ENCODE data around the gene CREM. TPM values are rescaled to one million over a fixed set of nuclear protein-coding genes. Genes with fewer than 3 reads are reported as not detected.
"Not testable (repeated sequence)": the region's sequence is repeated elsewhere in the genome, so short reads cannot be mapped to it uniquely, and the experiment has no call there.

Gene CREM
- total and polyA plus RNA-seq, 2 donors: 45.7 to 49.3 TPM

DNA sequence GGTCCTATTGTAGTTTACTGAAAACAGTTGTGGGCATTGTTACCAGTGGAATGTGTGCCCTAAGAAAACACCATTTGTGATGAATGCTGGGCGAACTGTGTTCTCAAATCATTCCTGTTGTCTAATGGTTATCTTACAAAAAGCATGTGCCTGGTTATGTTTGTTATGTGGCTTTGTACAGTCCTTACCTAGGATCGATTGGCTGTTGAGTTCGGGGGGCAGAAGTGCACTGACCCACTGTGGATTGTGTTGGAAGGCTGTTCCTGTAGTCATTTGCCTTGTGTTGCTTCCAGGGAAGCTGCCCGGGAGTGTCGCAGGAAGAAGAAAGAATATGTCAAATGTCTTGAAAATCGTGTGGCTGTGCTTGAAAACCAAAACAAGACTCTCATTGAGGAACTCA lies 84.3 kb downstream of the CREM start:
- no peaks in the 10 kb centered on the region for H3K4me1 ChIP-seq (ENCODE audit: insufficient read depth)
- WGBS: 83% methylated on average over 6 of the region's 6 CpGs
- no peaks in the 10 kb centered on the region for H3K36me3 ChIP-seq (ENCODE audit: insufficient read depth)
- no peak overlapping the region for H3K4me3 ChIP-seq (ENCODE audit: low read depth, low read length)
- no peak overlapping the region for H3K27ac ChIP-seq (ENCODE audit: low read depth)
- no peak for DNase-seq (ENCODE audit: extremely low spot score)

GRCh38 chr10:35211390-35211789 lies 84.7 kb downstream of the CREM start:
- no peak overlapping the region for H3K27ac ChIP-seq (ENCODE audit: low read depth)
- H3K4me3 ChIP-seq (ENCODE audit: low read depth, low read length): no peak overlapping the region
- no peaks in the 10 kb centered on the region for H3K4me1 ChIP-seq (ENCODE audit: insufficient read depth)
- WGBS: 42% methylated on average over 7 of the region's 7 CpGs
- DNase-seq (ENCODE audit: extremely low spot score): no peak
- no peaks in the 10 kb centered on the region for H3K36me3 ChIP-seq (ENCODE audit: insufficient read depth)

DNA sequence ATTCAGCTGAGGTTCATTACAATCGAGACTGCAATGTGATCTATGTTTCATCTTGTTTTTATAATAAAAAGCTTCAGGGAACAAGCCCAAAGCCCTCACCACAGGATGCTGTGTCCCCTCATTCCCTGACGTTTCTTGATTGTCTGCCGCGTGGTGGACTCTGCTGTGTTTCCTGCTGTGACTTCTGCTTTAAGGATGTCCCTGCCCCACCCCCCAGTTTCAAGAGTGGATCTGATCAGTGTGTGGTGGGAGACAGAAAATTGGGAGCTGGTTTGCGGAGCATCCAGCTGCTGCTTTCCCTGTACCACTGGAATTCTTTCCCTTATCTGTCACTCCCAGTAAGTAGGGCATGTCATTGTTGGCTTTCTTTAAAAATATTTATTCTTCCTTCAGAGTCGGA lies 86.2 kb downstream of the CREM start:
- Histone ChIP-seq H3K27ac (ENCODE audit: low read depth) (no peak overlapping the region), H3K4me1 (ENCODE audit: insufficient read depth) (no peaks in the 10 kb centered on the region), H3K36me3 (ENCODE audit: insufficient read depth) (no peaks in the 10 kb centered on the region), H3K4me3 (ENCODE audit: low read depth, low read length) (no peak overlapping the region)
- WGBS: 58% methylated on average over 6 of the region's 6 CpGs
- no peak for DNase-seq (ENCODE audit: extremely low spot score)

DNA sequence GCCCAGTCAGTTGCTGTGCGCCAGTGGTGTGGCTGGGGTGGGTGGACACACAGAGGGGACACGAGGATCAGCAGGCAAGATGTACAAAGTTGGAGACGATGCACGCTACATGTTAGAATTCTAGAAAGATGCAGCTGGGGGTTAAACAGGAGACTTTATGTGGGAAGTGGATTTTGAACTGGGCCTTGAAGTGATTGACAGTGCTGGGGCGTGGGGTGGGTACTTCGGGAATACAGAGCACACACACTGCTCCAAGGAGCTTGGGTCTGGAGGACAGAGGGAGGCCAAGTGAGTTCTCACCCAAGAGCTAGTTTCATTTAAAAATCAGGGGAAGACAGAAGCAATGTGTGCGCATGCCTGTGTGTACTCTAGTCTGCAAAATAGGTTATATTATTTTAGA lies 87.1 kb downstream of the CREM start:
- H3K27ac ChIP-seq (ENCODE audit: low read depth): no peak overlapping the region
- H3K4me3 ChIP-seq (ENCODE audit: low read depth, low read length): no peak overlapping the region
- no peaks in the 10 kb centered on the region for H3K36me3 ChIP-seq (ENCODE audit: insufficient read depth)
- no peak for DNase-seq (ENCODE audit: extremely low spot score)
- 95% methylated on average over 7 of the region's 7 CpGs for WGBS
- no peaks in the 10 kb centered on the region for H3K4me1 ChIP-seq (ENCODE audit: insufficient read depth)

DNA sequence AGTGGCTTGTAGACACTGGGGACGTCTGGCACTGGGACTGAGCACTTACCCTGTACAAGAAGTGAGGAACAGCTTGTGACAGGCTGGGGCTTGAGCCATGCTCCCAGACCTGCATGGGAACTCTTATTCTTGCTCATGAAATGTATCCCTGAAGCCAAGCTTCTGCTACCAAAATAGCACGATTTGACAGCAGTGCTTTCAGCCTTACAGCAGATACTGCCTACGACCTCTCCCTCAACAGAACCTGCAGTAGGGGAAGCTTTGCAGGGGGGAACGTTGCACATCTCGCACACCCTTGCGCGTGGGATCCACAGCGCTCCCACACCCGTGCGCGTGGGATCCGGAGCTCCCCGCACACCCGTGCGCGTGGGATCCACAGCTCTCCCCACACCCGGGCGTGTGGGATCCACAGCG lies 88.0 kb downstream of the CREM start:
- Histone ChIP-seq H3K4me3 (ENCODE audit: low read depth, low read length) (no peak overlapping the region), H3K27ac (ENCODE audit: low read depth) (no peak overlapping the region), H3K4me1 (ENCODE audit: insufficient read depth) (no peaks in the 10 kb centered on the region), H3K36me3 (ENCODE audit: insufficient read depth) (no peaks in the 10 kb centered on the region)
- DNase-seq (ENCODE audit: extremely low spot score): no peak
- 90% methylated on average over 19 of the region's 19 CpGs for WGBS

- H3K36me3 ChIP-seq (ENCODE audit: insufficient read depth): no peaks in the 10 kb centered on the region
- no peaks in the 10 kb centered on the region for H3K4me1 ChIP-seq (ENCODE audit: insufficient read depth)
- H3K27ac ChIP-seq (ENCODE audit: low read depth): no peak overlapping the region
- no peak overlapping the region for H3K4me3 ChIP-seq (ENCODE audit: low read depth, low read length)
- WGBS: 77% methylated on average over 3 of the region's 3 CpGs
- no peak for DNase-seq (ENCODE audit: extremely low spot score)
Measured at GRCh38 chr10:35215107-35215506, 88.5 kb downstream of the CREM start.

GRCh38 chr10:35216303-35216905 lies 89.8 kb downstream of the CREM start:
- DNase-seq (ENCODE audit: extremely low spot score): no peak
- no peaks in the 10 kb centered on the region for H3K36me3 ChIP-seq (ENCODE audit: insufficient read depth)
- 69% methylated on average over 6 of the region's 6 CpGs for WGBS
- H3K27ac ChIP-seq (ENCODE audit: low read depth): no peak overlapping the region
- H3K4me1 ChIP-seq (ENCODE audit: insufficient read depth): no peaks in the 10 kb centered on the region
- no peak overlapping the region for H3K4me3 ChIP-seq (ENCODE audit: low read depth, low read length)

- WGBS: 84% methylated on average over 9 of the region's 9 CpGs
- H3K4me3 ChIP-seq (ENCODE audit: low read depth, low read length); H3K27ac ChIP-seq (ENCODE audit: low read depth); H3K4me1 ChIP-seq (ENCODE audit: insufficient read depth); DNase-seq (ENCODE audit: extremely low spot score); H3K36me3 ChIP-seq (ENCODE audit: insufficient read depth): not testable (repeated sequence)
Measured at GRCh38 chr10:35216956-35217355, 90.3 kb downstream of the CREM start.

- Histone ChIP-seq H3K27ac (ENCODE audit: low read depth) (no peak overlapping the region), H3K4me3 (ENCODE audit: low read depth, low read length) (no peak overlapping the region), H3K36me3 (ENCODE audit: insufficient read depth) (no peaks in the 10 kb centered on the region), H3K4me1 (ENCODE audit: insufficient read depth) (no peaks in the 10 kb centered on the region)
- WGBS: 55% methylated on average over 5 of the region's 5 CpGs
- no peak for DNase-seq (ENCODE audit: extremely low spot score)
Measured at GRCh38 chr10:35217455-35217854, 90.8 kb downstream of the CREM start.

DNA sequence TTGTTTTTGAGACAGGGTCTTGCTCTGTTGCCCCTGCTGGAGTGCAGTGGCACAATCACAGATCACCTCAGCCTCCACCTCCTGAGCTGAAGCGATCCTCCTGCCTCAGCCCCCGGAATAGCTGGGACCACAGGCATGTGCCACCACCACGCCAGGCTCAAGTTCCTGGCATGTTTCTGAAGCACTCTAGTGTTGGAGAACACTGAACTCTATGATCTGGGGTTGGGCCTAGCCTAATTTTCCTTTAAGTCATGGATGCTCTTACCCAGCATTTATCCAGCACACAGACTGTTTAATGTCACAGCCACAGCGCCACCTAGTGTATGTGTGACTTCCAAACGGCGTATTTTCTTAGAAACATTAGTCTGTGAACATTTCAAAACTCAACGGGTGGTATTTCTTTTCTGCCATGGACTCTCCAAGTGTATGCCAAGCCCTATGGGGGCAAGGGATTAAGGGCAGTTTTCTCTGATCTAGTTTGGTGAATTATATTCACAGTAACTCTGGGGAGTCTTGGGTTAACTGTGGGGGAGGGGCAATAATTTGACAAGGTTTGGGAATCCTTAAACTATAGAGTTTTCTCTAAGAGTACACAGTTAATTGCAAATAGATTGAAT lies 91.8 kb downstream of the CREM start:
- Histone ChIP-seq H3K27ac (ENCODE audit: low read depth) (no peak overlapping the region), H3K4me1 (ENCODE audit: insufficient read depth) (no peaks in the 10 kb centered on the region), H3K36me3 (ENCODE audit: insufficient read depth) (no peaks in the 10 kb centered on the region), H3K4me3 (ENCODE audit: low read depth, low read length) (no peak overlapping the region)
- no peak for DNase-seq (ENCODE audit: extremely low spot score)
- WGBS: 39% methylated on average over 7 of the region's 7 CpGs

DNA sequence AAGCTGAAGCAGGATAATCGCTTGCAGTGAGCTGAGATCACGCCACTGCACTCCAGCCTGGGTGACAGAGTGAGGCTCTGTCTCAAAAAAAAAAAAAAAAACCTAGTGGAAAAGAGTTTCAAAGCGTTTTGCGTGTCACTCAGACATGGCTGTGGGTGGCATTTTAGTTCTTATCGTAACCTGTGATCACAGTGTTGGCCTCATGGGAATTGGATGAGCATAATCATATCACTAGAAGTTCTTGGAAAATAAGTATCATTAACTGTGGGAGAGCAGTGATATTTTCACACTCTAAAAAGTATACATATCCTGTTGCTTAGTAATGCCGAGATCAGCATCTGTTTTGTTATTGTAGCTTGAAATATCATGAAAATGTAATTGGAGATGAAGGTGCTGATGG lies 92.6 kb downstream of the CREM start:
- Histone ChIP-seq H3K4me3 (ENCODE audit: low read depth, low read length) (no peak overlapping the region), H3K27ac (ENCODE audit: low read depth) (no peak overlapping the region), H3K36me3 (ENCODE audit: insufficient read depth) (no peaks in the 10 kb centered on the region), H3K4me1 (ENCODE audit: insufficient read depth) (no peaks in the 10 kb centered on the region)
- DNase-seq (ENCODE audit: extremely low spot score): no peak
- WGBS: 74% methylated on average over 6 of the region's 6 CpGs

GRCh38 chr10:35219891-35220890 lies 93.5 kb downstream of the CREM start:
- no peak overlapping the region for H3K27ac ChIP-seq (ENCODE audit: low read depth)
- 64% methylated on average over 4 of the region's 4 CpGs for WGBS
- H3K4me1 ChIP-seq (ENCODE audit: insufficient read depth): no peaks in the 10 kb centered on the region
- no peak overlapping the region for H3K4me3 ChIP-seq (ENCODE audit: low read depth, low read length)
- DNase-seq (ENCODE audit: extremely low spot score): no peak
- H3K36me3 ChIP-seq (ENCODE audit: insufficient read depth): no peaks in the 10 kb centered on the region

GRCh38 chr10:35223016-35223415 lies 96.4 kb downstream of the CREM start:
- no peaks in the 10 kb centered on the region for H3K4me1 ChIP-seq (ENCODE audit: insufficient read depth)
- WGBS: 89% methylated on average over 4 of the region's 4 CpGs

More at GRCh38 chr10:35223016-35223415, 96.4 kb downstream of the CREM start:
- Histone ChIP-seq H3K27ac (ENCODE audit: low read depth) (no peak overlapping the region), H3K4me3 (ENCODE audit: low read depth, low read length) (no peak overlapping the region), H3K36me3 (ENCODE audit: insufficient read depth) (no peaks in the 10 kb centered on the region)
- DNase-seq (ENCODE audit: extremely low spot score): no peak

All from urinary bladder (tissue), 4 donors.